ENCODE measurements around the gene PTMS.

PTMS gene

GRCh38 chr12:6772726-6773589 is 6.8 kb downstream of the PTMS start:
- DNase-seq = no peak

- DNase-seq = no peak
Observed at GRCh38 chr12:6773590-6774351, 7.6 kb downstream of the PTMS start.

- DNase-seq = peak; percentile 81
Observed at GRCh38 chr12:6774499-6775062, 8.4 kb downstream of the PTMS start.

- no peak for DNase-seq
Observed at GRCh38 chr12:6775185-6776174, 9.3 kb downstream of the PTMS start.

- no peak for DNase-seq
Observed at GRCh38 chr12:6777386-6777785, 11.2 kb downstream of the PTMS start.

- no peak for DNase-seq
Observed at GRCh38 chr12:6778217-6778573, 12.0 kb downstream of the PTMS start.

GRCh38 chr12:6778574-6779550 is 12.7 kb downstream of the PTMS start:
- peak; percentile 90 for DNase-seq

GRCh38 chr12:6779708-6780432 is 13.7 kb downstream of the PTMS start:
- DNase-seq = no peak

- no peak for DNase-seq
Observed at GRCh38 chr12:6780573-6780972, 14.4 kb downstream of the PTMS start.

- DNase-seq = no peak
Observed at GRCh38 chr12:6782119-6782518, 16.0 kb downstream of the PTMS start.

GRCh38 chr12:6782850-6783566 is 16.8 kb downstream of the PTMS start:
- no peak for DNase-seq

GRCh38 chr12:6783828-6784227 is 17.7 kb downstream of the PTMS start:
- DNase-seq = no peak

GRCh38 chr12:6784296-6784695 is 18.1 kb downstream of the PTMS start:
- no peak for DNase-seq

GRCh38 chr12:6784761-6785160 is 18.6 kb downstream of the PTMS start:
- no peak for DNase-seq

GRCh38 chr12:6786416-6787094 is 20.4 kb downstream of the PTMS start:
- DNase-seq = peak; percentile 43

GRCh38 chr12:6787309-6787708 is 21.1 kb downstream of the PTMS start:
- no peak for DNase-seq

- DNase-seq = peak; percentile 75
Observed at GRCh38 chr12:6788972-6789924, 23.1 kb downstream of the PTMS start, which contains the start of gene CD4. Gene CD4 (plus strand): TSS chr12:6789528. CDS start chr12:6800139, 10,611 bp downstream.

Data from CD4-positive, alpha-beta T cell treated with Interleukin-10 for 1 hour (primary cell).